ENCODE results near the gene KLHDC3.
A peak's percentile ranks its signal among the peaks of the same experiment; 100 is the strongest.

Gene KLHDC3

GRCh38 chr6:42988486-42989020, 25.5 kb upstream of the KLHDC3 start:
- DNase-seq (ENCODE audit: low spot score) = no peak

GRCh38 chr6:42989923-42990322, 24.1 kb upstream of the KLHDC3 start:
- no peak for DNase-seq (ENCODE audit: low spot score)

- no peak for DNase-seq (ENCODE audit: low spot score)
These were observed 20.6 kb upstream of the KLHDC3 start for GRCh38 chr6:42993445-42993844.

GRCh38 chr6:42996513-42996912, 17.5 kb upstream of the KLHDC3 start:
- DNase-seq (ENCODE audit: low spot score) = no peak

GRCh38 chr6:42998205-42998604, 15.8 kb upstream of the KLHDC3 start:
- peak; percentile 42 for DNase-seq (ENCODE audit: low spot score)

- no peak for DNase-seq (ENCODE audit: low spot score)
These were observed 12.2 kb upstream of the KLHDC3 start for GRCh38 chr6:43001843-43002242.

- no peak for DNase-seq (ENCODE audit: low spot score)
These were observed 8.2 kb upstream of the KLHDC3 start for GRCh38 chr6:43005844-43006243.

- no peak for DNase-seq (ENCODE audit: low spot score)
These were observed 7.8 kb upstream of the KLHDC3 start for GRCh38 chr6:43006251-43006650.

- no peak for DNase-seq (ENCODE audit: low spot score)
These were observed 6.9 kb upstream of the KLHDC3 start for GRCh38 chr6:43007126-43007525.

GRCh38 chr6:43009124-43009523, 4.9 kb upstream of the KLHDC3 start:
- DNase-seq (ENCODE audit: low spot score) = peak; percentile 37

GRCh38 chr6:43011207-43011606, 2.8 kb upstream of the KLHDC3 start:
- DNase-seq (ENCODE audit: low spot score) = no peak

- no peak for DNase-seq (ENCODE audit: low spot score)
These were observed 1.7 kb upstream of the KLHDC3 start for GRCh38 chr6:43012364-43012763.

- DNase-seq (ENCODE audit: low spot score) = peak; percentile 9
These were observed 779 bp upstream of the KLHDC3 start for GRCh38 chr6:43013097-43013842.

GRCh38 chr6:43014434-43014909, 423 bp downstream of the KLHDC3 start:
- DNase-seq (ENCODE audit: low spot score) = peak; percentile 27

GRCh38 chr6:43016176-43016942, 2.3 kb downstream of the KLHDC3 start:
- no peak for DNase-seq (ENCODE audit: low spot score)

- DNase-seq (ENCODE audit: low spot score) = no peak
These were observed 2.9 kb downstream of the KLHDC3 start for GRCh38 chr6:43016943-43017334.

GRCh38 chr6:43019152-43019551, 5.1 kb downstream of the KLHDC3 start:
- DNase-seq (ENCODE audit: low spot score) = no peak

- DNase-seq (ENCODE audit: low spot score) = no peak
These were observed 6.1 kb downstream of the KLHDC3 start for GRCh38 chr6:43020052-43020705.

- no peak for DNase-seq (ENCODE audit: low spot score)
These were observed 6.8 kb downstream of the KLHDC3 start for GRCh38 chr6:43020847-43021246.

GRCh38 chr6:43021270-43022047, 7.4 kb downstream of the KLHDC3 start, which contains the start of gene RRP36:
Gene RRP36 (plus strand): TSS chr6:43021623. CDS start chr6:43021655, 32 bp downstream.
- DNase-seq (ENCODE audit: low spot score) = peak; percentile 78

- no peak for DNase-seq (ENCODE audit: low spot score)
These were observed 10.4 kb downstream of the KLHDC3 start for GRCh38 chr6:43024436-43024835.

GRCh38 chr6:43026365-43026764, 12.3 kb downstream of the KLHDC3 start:
- no peak for DNase-seq (ENCODE audit: low spot score)
